Ureter (tissue), 1 donor: Measurements from ENCODE around the gene GLIPR2. TPM values are rescaled to one million over a fixed set of nuclear protein-coding genes. Genes with fewer than 3 reads are reported as not detected.
"Not testable (repeated sequence)": the region's sequence is repeated elsewhere in the genome, so short reads cannot be mapped to it uniquely, and the experiment has no call there.

Experiments
- DNase-seq: peaks from one replicate; pipeline ENCODE4 v3.0.0-alpha.2; 2020; ENCODE audit warnings: low spot score
- total RNA-seq: library from RNA; stranded (reverse); gene quantifications from one replicate; pipeline ENCODE4 v1.2.4, GENCODE V29; 2023
- donor health status: DM: yes; HTN: yes; CAD: no.

The GLIPR2 gene
- total RNA-seq, 1 donor from 2014 or later, result 16.3 TPM

DNA sequence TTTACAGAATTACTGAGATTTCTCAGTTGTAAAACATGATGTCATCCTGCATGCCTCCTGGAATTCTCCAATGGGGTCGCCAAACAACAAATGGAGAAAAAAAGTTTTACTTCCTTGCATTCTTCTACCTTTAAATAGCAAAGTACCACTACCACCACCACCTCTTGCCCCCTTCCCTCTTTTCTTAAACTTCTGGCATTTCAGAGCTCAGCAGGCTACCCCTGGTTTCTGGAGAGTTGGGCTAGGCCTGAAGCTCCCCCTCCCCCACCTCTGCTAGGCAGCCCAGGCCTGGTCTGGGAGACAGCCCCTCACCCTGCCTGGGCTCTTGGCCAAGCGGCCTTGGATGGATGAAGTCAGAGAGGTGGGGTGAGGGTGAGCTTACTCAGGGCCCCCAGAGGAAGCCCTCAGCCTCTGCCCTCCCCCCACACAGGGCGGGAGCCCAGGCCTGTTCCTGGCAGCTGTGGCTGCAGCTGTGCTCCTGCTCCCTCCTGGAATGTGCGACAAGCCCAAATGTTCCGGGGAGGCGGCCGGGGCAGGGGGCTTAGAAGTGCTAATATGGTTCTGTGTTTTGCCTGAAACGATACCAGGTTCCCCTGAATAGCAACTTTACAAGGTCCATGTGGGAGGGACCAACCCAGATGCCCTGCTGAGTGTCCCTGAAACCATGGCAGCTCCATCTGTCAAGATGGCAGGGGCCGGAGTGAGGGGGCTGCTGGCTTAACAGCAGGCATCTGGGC lies 26.7 kb downstream of the GLIPR2 start:
- DNase-seq, result no peak

DNA sequence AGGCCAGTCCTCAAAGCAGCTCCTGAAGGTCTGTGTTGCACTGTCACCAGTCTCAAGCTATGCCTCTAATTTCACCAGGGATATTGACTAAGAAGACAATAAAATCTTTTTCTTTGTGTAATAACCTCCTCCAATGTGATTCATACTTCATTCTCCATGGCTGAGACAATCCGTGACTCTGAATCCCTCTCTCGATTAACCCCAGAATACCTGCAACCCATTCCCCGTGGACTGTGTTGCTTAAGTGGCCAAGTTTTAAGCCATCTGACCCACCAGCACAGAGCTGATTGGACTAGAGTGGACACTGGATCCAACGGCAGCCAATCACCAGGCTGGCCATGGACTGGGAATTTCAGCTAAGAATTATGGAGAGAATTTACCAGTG lies 27.2 kb downstream of the GLIPR2 start:
- no peak for DNase-seq

DNA sequence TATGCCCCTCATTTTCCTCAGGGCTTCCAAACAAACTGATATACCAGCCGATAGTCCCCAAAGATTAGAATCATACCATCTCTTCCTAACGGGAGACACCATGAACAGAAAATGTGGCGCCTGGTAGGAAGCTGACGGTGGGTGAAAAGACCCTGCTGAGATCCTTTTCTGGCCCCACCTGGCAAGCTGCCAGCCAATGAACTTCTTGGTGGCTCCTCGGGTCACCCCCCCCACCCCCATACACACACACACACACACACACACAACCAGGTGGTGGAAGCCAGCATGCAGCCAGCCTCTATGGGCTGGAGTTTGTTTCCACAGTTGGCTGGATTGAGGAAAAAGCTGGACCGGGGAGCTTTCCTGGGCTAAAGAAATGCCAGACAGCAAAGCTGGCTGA lies 27.8 kb downstream of the GLIPR2 start:
- no peak for DNase-seq

DNA sequence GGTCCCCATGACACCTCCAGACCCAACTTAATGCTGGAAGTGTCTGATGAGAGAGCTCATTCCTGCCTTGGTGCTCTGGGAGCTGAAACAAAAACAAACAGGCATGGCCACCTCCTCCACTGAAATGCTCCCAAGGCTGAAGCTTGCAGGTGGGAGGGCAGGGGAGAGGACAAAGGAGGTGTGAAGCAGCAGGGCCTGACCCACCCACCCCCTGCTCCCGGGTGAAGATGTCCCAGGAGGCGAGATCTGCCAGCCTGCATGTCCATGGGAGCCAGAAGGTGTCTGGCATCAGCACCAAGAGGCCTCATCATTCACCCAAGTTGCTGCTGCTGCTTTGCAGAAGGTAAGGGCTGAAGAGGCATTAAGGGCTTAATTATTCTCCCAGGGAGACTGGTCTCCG lies 28.5 kb downstream of the GLIPR2 start:
- no peak for DNase-seq

DNA sequence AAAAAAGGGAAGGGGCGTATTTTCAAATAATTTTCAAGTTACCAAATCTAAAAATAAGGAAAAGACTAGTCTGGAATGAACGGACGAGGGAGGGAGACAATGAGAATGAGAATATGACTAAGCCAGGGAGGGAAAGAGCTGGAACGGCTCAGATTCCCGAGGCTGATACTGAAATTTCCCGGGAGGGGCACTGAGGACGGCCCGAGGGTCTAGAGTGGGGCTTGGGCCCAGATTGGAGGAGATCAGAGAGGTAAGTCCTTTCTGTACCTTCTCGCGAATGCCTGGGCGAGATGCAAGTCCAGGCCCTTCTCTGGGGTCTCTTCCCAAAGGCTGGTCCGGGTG lies 29.3 kb downstream of the GLIPR2 start:
- DNase-seq, result no peak

DNA sequence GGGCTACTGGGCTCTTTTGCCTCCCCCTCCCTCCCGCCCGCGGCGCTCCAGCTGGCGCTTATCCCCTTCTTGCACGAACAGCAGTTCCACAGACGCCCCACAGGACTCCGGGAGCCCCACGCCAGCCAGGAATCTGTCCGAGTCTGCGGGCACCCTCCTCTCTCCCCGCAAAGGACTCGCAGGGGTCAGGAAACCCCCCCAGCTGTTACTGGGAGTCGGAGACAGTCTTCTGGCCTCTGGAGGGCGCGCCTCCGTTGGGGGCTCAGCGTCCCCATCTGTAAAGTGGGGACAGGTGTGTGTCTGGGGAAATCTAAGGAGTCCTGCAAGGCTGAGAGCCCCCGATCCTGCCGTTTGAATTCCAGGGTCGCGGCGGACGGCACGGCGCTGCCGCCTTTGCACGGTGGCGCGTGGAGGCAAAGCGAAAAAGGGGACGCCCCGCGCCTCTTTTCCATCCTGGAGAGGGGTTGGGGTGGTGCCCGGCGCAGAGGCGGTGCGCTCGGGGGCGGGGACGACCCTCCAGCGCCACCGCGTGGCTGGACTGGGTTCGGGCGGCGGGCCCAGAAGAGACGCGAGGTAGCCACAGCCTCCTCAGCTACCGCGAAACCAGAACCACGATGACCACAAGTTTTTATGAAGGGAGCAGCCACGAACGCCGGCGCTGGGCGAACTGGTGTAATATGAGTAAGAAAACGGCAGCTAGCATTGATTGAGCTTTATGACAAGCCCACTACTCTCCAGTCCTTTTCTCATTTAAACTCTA lies 29.8 kb downstream of the GLIPR2 start:
- peak; percentile 81 for DNase-seq

DNA sequence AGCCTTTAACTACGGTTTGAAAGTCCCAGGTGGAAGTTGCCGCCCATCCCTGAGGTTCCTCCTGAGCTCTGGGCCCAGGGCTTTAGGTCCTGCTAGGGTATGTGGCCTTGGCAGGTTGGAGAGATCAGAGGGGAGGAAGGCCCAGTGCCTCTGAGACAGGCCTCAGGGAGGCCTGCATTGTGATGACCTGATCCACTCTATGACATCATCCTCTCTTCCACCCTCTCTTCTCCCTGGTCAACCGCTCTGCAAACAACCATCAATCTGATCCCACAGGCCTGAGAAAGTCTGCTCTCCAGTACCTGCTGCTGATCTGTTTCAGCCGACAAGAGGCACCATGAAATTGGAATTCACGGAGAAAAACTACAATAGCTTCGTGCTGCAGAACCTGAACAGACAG lies 32.6 kb downstream of the GLIPR2 start, which contains the start of gene CCIN:
TSS of gene CCIN (plus strand) at position 223 of the 400 bp plus-strand sequence. CDS start at position 338, 115 bp downstream.
- DNase-seq, result no peak

DNA sequence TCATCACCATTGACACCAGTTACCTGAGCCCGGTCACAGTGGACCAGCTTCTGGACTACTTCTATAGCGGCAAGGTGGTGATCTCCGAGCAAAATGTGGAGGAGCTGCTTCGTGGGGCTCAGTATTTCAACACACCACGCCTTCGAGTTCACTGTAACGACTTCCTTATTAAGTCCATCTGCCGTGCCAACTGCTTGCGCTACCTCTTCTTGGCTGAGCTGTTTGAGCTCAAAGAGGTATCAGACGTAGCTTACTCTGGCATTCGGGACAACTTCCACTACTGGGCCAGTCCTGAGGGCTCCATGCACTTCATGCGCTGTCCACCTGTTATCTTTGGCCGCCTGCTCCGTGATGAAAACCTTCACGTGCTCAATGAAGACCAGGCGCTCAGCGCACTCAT lies 33.2 kb downstream of the GLIPR2 start:
- DNase-seq, result no peak

DNA sequence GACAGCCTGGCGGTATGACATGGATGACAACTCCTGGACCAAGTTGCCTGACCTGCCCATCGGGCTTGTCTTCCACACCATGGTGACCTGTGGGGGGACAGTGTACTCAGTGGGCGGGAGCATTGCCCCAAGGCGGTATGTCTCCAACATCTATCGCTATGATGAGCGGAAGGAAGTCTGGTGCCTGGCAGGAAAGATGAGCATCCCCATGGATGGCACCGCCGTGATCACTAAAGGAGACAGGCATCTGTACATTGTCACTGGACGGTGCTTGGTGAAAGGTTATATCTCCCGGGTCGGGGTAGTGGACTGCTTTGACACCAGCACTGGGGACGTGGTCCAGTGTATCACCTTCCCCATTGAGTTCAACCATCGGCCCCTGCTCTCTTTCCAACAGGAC lies 34.0 kb downstream of the GLIPR2 start:
- no peak for DNase-seq

DNA sequence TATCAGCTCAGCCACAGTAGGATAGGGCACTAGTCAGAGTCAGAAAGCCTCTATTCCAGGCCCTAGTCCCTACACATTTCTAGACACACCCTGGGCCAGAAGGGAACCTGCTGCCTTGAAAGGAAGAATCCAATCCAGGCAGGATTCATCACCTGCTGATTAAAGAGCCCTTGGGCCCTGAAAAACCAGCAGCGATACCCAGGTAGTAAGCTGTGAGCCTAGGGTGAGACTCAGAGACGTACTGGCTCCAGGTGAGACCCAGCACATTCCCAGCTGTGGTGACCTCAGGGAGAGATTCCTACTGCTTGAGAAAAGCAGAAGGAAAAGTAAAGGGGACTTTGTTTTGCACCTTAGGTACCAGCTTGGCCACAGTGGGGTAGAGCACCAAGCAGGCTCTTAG lies 37.3 kb downstream of the GLIPR2 start:
- no peak for DNase-seq

DNA sequence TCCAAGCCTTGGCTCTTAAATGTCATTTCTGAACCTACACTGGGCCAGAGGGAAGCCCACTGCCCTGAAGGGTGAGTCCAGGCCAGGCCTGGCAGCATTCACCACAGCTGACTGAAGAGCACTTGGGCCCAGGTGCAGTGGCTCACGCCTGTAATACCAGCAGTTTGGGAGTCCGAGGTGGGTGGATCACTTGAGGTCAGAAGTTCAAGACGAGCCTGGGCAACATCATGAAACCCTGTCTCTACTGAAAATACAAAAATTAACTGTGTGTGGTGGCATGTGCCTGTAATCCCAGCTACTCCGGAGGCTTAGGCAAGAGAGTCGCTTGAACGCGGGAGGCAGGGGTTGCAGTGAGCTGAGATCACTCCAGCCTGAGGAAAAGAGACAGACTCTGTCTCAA lies 37.7 kb downstream of the GLIPR2 start:
- no peak for DNase-seq

DNA sequence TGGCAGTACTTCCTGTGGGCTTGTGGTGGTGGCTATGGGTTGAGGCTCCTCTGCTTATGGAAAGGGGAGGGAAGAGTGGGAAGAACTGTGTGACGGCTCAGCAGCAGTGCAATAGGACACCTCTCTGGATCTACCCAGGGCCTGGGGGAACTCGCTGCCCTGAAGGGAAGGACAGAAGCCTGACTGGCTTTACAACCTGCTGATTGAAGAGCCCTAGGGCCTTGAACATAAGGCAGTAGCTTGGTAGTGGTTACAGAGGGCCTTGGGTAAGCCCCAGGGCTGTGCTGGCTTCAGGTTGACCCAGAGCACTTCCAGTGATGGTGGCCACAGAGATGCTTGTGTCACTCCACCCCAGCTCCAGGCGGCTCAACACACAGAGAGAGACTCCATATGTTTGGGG lies 38.2 kb downstream of the GLIPR2 start:
- no peak for DNase-seq

DNA sequence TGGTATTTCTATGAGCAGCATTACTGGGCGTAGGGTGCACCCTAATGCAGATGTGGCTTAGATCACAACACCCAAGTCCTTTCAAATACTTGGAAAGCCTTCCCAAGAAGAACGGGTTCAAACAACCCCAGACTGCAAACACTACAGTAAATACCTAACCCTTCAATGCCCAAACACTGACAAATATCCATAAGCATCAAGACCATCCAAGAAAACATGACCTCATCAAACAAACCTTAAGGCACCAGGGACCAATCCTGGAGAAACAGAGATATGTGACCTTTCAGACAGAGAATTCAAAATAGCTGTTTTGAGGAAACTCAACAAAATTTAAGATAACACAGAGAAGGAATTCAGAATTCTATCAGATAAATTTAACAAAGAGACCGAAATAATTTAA lies 38.7 kb downstream of the GLIPR2 start:
- not testable (repeated sequence) for DNase-seq

DNA sequence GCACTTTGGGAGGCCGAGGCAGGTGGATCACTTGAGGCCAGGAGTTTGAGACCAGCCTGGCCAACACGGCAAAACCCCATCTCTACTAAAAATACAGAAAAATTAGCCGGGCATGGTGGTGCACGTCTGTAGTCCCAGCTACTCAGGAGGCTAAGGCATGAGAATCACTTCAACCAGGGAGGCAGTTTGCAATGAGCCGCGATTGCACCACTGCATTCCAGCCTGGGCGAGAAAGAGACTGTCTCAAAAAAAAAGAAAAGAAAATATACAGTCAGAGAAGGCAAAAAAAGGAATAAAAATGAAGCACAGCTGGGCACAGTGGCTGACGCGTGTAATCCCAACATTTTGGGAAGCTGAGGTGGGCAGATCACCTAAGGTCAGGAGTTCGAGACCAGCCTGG lies 40.0 kb downstream of the GLIPR2 start:
- not testable (repeated sequence) for DNase-seq

DNA sequence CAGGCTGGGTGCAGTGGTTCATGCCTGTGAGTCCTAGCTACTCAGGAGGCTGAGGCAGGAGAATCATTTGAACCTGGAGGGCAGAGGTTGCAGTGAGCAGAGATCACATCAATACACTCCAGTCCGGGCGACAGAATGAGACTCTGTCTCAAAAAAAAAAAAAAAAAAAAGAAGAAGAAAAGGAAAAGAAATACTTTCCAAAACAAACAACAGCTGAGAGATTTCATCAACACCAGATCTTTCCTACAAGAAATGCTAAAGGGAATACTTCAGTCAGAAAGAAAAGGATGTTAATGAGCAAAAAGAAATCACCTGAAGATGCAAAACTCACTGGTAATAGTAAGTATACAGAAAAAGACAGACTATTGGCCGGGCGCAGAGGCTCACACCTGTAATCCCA lies 41.0 kb downstream of the GLIPR2 start:
- no peak for DNase-seq

DNA sequence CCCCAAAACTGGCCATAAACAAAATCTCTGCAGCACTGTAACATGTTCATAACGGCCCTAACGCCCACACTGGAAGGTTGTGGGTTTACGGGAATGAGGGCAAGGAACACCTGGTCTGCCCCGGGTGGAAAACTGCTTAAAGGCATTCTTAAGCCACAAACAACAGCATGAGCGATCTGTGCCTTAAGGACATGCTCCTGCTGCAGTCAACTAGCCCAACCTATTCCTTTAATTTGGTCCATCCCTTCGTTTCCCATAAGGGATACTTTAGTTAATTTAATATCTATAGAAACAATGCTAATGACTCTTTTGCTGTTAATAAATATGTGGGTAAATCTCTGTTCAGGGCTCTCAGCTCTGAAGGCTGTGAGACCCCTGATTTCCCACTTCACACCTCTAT lies 43.7 kb downstream of the GLIPR2 start:
- DNase-seq, result not testable (repeated sequence)

DNA sequence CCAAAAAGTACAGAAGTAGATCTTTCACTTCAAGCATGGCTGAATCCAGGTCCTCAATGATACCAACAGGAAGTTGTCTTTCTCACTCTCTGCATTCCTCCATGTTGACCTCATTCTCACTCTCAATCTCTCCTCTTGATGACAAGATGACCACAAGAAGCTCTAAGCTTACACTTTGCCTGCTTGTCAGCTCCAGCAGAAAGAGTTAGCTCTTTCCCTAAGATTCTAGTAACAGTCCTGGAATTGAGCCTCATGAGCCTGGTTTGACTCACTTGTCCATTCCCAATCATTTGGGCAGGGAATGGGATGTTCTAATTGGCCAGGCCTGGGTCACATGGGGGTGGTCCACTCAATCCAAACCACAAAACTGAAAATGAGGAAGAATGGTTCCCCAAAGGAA lies 50.9 kb downstream of the GLIPR2 start:
- DNase-seq, result no peak

DNA sequence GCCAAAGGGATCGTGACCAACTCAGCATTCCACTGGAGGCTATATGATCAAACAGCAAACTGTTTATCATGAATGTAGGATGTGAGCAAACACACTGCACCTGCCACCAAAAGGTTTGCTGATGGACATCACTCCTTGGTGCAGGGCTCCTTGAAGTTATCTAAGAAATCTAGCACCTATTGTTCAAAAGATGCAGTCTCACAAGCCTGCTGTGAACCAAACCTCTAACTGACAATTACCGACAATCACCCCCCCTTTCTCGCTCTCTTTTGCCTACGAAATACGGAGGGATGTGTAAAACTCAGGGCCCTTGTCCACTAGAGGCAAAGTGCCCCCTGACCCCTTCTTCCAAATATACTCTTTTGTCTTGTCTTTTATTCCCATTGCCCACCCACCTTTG lies 51.7 kb downstream of the GLIPR2 start:
- DNase-seq, result no peak

DNA sequence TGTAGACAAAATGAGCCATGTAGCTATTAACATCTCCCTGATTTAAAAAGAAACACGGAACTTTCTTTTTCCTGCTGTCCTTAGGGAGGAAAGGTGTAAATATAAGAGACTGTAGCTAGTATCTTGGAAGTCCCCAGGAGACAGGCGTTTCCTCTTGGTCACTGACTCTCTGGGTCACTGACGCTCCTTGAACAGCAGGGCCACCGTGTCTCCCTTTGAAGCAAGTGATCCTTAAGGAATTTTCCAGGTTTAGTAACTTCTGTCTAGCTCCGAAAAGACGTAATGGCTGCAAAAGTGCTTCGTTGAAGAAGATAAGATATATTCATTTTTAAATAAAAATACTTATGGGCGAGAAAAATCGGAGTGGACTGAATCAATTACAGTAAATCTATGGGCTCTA lies 53.4 kb downstream of the GLIPR2 start:
- DNase-seq, result no peak

DNA sequence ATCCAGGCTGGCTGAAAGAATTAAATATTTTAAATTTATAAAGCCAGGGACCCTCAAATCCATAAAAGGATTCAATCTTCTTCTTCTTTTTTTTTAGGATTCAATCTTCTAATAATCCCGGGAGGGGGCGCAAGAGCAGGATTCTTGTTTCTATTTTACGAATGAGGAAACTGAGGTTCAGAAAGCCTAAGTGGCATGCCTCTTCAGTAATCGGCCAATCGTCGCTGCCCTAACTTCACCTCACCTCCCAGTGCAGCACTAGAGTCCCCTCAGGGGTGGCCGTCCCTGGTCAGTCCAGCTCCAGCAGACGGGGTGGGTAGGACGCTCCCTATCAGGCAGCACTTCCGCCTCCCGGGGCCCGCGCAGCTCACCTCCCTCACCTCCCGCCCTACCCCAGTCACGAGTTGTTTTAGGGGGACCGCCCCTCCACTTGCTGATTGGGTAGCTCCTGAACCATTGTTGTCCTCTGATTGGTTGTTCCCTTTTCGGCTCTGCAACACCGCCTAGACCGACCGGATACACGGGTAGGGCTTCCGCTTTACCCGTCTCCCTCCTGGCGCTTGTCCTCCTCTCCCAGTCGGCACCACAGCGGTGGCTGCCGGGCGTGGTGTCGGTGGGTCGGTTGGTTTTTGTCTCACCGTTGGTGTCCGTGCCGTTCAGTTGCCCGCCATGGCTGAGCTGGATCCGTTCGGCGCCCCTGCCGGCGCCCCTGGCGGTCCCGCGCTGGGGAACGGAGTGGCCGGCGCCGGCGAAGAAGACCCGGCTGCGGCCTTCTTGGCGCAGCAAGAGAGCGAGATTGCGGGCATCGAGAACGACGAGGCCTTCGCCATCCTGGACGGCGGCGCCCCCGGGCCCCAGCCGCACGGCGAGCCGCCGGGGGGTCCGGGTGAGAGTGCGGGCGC lies 54.1 kb downstream of the GLIPR2 start, which contains the start of gene CLTA:
TSS of gene CLTA (plus strand) at position 534 of the 902 bp plus-strand sequence. CDS start at position 670, 136 bp downstream.
- DNase-seq, result peak; percentile 98

DNA sequence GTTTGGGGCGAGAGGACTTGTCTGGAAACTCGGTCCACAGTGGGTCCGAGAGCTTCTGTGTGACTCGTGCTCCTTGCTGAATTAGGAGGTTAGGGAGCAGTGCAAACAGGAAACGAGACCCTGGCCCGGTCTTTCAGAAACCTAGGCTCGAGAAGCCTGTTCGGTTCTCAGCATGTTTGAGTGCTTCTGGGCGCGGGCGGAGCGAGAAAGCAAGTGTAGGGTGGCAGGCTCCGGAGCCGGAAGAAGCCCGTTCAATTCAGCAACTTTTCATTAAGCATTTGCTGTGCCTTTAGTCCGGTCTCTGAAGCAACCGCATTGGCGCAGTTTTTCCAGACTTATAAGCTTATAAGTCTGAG lies 54.7 kb downstream of the GLIPR2 start:
- DNase-seq, result peak; percentile 47

DNA sequence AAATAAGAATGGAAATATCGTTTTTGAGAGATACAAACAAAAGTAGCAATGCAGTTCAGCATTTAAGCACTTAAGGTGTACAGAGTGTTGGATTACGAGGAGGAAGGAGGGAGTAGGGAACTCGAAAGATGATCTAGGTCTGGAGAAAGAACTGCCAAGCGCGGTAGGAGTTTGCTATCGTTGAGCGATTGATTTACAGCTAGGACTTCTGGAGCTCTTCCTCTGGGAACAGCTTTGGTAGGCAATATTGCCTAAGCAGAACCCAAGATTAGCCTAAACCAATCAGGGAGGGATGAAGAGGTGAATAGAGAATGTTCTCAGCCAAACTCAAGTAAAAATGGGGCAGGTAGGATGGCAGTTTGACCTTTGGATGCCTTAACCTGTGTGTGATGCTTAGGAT lies 55.2 kb downstream of the GLIPR2 start:
- no peak for DNase-seq
